WTC11 (cell line): Measurements from ENCODE around the gene FKBP7. TPM values are rescaled to one million over a fixed set of nuclear protein-coding genes. Genes with fewer than 3 reads are reported as not detected.

ENCODE experiments used
- ATAC-seq: fragments of 200-7000 bp; cut with Tn5 transposase; 2 replicates; pipeline ENCODE4 v1.10.0; 2021; ENCODE audit warnings: mild to moderate bottlenecking, moderate library complexity
- CTCF ChIA-PET: fragments of 300-600 bp; sonication (Branson Sonifier 250); formaldehyde crosslinking; loops from one replicate; lab custom pipeline; 2021; ENCODE audit warnings: antibody characterized with exemption; lab: Charles Lee
- POLR2A ChIA-PET: fragments of 350-600 bp; sonication (Branson Sonifier 250); formaldehyde crosslinking; loops from one replicate; lab custom pipeline; 2021; ENCODE audit warnings: antibody characterized with exemption; lab: Charles Lee
- DNase-seq: peaks from one replicate; pipeline ENCODE4 v3.0.0; 2021; ENCODE audit warnings: low spot score
- H3K27ac Mint-ChIP-seq: 2 replicates; pipeline ENCODE4 v1.8.0; 2021; ENCODE audit warnings: mixed read lengths
- H3K27me3 Mint-ChIP-seq: 2 replicates; pipeline ENCODE4 v1.8.0; 2021; ENCODE audit warnings: low read depth, mild to moderate bottlenecking, moderate library complexity, mixed read lengths
- H3K36me3 Mint-ChIP-seq: 2 replicates; pipeline ENCODE4 v1.8.0; 2021; ENCODE audit warnings: mixed read lengths
- H3K4me1 Mint-ChIP-seq: 2 replicates; pipeline ENCODE4 v1.8.0; 2022; ENCODE audit warnings: mixed read lengths
- H3K4me3 Mint-ChIP-seq: 2 replicates; pipeline ENCODE4 v1.8.0; 2021; ENCODE audit warnings: mild to moderate bottlenecking, moderate library complexity, mixed read lengths
- H3K9me3 Mint-ChIP-seq: 2 replicates; pipeline ENCODE4 v1.8.0; 2021; ENCODE audit warnings: mixed read lengths
- CDX4 ChIP-seq: fragments of 250-450 bp; sonication (Bioruptor Pico); IDR thresholded peaks from 2 replicates; pipeline ENCODE4 v1.9.0; 2021; ENCODE audit warnings: moderate library complexity, mild to moderate bottlenecking, inconsistent platforms, borderline replicate concordance
- CTCF ChIP-seq: fragments of 200-600 bp; IDR thresholded peaks from 2 replicates; pipeline ENCODE4 v1.8.0; 2022; ENCODE audit warnings: antibody characterized with exemption
- E2F4 ChIP-seq: sonication (generic); formaldehyde crosslinking; IDR thresholded peaks from 2 replicates; pipeline ENCODE4 v1.8.1; 2022; ENCODE audit warnings: low read depth, mild to moderate bottlenecking, moderate library complexity, missing genetic modification reagents, borderline replicate concordance
- E2F5 ChIP-seq: sonication (generic); formaldehyde crosslinking; IDR thresholded peaks from 2 replicates; pipeline ENCODE4 v1.8.1; 2022; ENCODE audit warnings: mild to moderate bottlenecking, moderate library complexity, missing genetic modification reagents
- ERG ChIP-seq: fragments of 250-450 bp; sonication (Bioruptor Pico); IDR thresholded peaks from 2 replicates; pipeline ENCODE4 v1.8.0; 2021; ENCODE audit warnings: mild to moderate bottlenecking
- ESRRA ChIP-seq: sonication (generic); formaldehyde crosslinking; IDR thresholded peaks from 2 replicates; pipeline ENCODE4 v1.8.1; 2022; ENCODE audit warnings: mild to moderate bottlenecking, missing genetic modification reagents, borderline replicate concordance
- ETV6 ChIP-seq: sonication (generic); formaldehyde crosslinking; IDR thresholded peaks from 2 replicates; pipeline ENCODE4 v1.8.1; 2022; ENCODE audit warnings: mild to moderate bottlenecking, missing genetic modification reagents
- FOXP1 ChIP-seq: sonication (generic); formaldehyde crosslinking; IDR thresholded peaks from 2 replicates; pipeline ENCODE4 v1.8.0; 2022; ENCODE audit warnings: missing genetic modification reagents, mild to moderate bottlenecking, moderate library complexity, borderline replicate concordance
- GABPB1 ChIP-seq: sonication (generic); formaldehyde crosslinking; IDR thresholded peaks from 2 replicates; pipeline ENCODE4 v1.8.1; 2023; ENCODE audit warnings: mild to moderate bottlenecking, missing genetic modification reagents
- IRF2 ChIP-seq: sonication (generic); formaldehyde crosslinking; IDR thresholded peaks from 2 replicates; pipeline ENCODE4 v1.8.0; 2022; ENCODE audit warnings: low read depth, missing genetic modification reagents, borderline replicate concordance
- MXD4 ChIP-seq: fragments of 250-450 bp; sonication (Bioruptor Pico); IDR thresholded peaks from 2 replicates; pipeline ENCODE4 v1.8.0; 2021; ENCODE audit warnings: mild to moderate bottlenecking, moderate library complexity, borderline replicate concordance
- NR3C1 ChIP-seq: sonication (generic); formaldehyde crosslinking; conservative IDR thresholded peaks from 2 replicates; pipeline ENCODE4 v1.8.1; 2023; ENCODE audit warnings: low read depth, mild to moderate bottlenecking, missing genetic modification reagents
- PRRX2 ChIP-seq: fragments of 250-450 bp; sonication (Bioruptor Pico); IDR thresholded peaks from 2 replicates; pipeline ENCODE4 v1.8.0; 2021; ENCODE audit warnings: mild to moderate bottlenecking
- ZBTB43 ChIP-seq: sonication (generic); formaldehyde crosslinking; IDR thresholded peaks from 2 replicates; pipeline ENCODE4 v1.8.1; 2023; ENCODE audit warnings: mild to moderate bottlenecking, missing genetic modification reagents
- ZNF138 ChIP-seq: sonication (generic); formaldehyde crosslinking; conservative IDR thresholded peaks from 2 replicates; pipeline ENCODE4 v1.8.1; 2022; ENCODE audit warnings: mild to moderate bottlenecking, moderate library complexity, missing genetic modification reagents
- ZNF232 ChIP-seq: sonication (generic); formaldehyde crosslinking; IDR thresholded peaks from 2 replicates; pipeline ENCODE4 v1.8.0; 2022; ENCODE audit warnings: mild to moderate bottlenecking, missing genetic modification reagents
- ZNF263 ChIP-seq: sonication (generic); formaldehyde crosslinking; IDR thresholded peaks from 2 replicates; pipeline ENCODE4 v1.8.1; 2022; ENCODE audit warnings: low read depth, mild to moderate bottlenecking, moderate library complexity, missing genetic modification reagents
- ZNF416 ChIP-seq: fragments of 250-450 bp; sonication (Bioruptor Pico); IDR thresholded peaks from 2 replicates; pipeline ENCODE4 v1.9.0; 2021; ENCODE audit warnings: mild to moderate bottlenecking, inconsistent platforms
- total RNA-seq: library from RNA; stranded (reverse); gene quantifications from 3 replicates; pipeline ENCODE4 v1.2.3, GENCODE V29; 2021

The FKBP7 gene
- total RNA-seq, 1 experiment from 2014 or later, result 3.2 TPM

GRCh38 chr2:178469219-178469849, 9.1 kb downstream of the FKBP7 start:
- POLR2A ChIA-PET, result no interaction called here
- Mint-ChIP-seq H3K27ac (no peak overlapping the region), H3K4me3 (no peak overlapping the region), H3K9me3 (no peaks in the 10 kb centered on the region), H3K27me3 (no peaks in the 10 kb centered on the region), H3K36me3 (no peaks in the 10 kb centered on the region; the same call in 1 of the 2 replicates), H3K4me1 (no peaks in the 10 kb centered on the region)
- DNase-seq (no peak), ATAC-seq (no peak)
- no peak for TF ChIP-seq CTCF
- no peak for TF ChIP-seq ZNF232
- no peak for TF ChIP-seq FOXP1 (CRISPR knock-in tag)
- TF ChIP-seq NR3C1 (CRISPR knock-in tag), result no peak
- no peak for TF ChIP-seq ESRRA (CRISPR knock-in tag)
- TF ChIP-seq PRRX2 (CRISPR knock-in tag), result no peak
- CTCF ChIA-PET, result no interaction called here

- ATAC-seq (peak; percentile 51), DNase-seq (no peak)
- TF ChIP-seq CDX4 (no peak), E2F4 (no peak), ZBTB43 (CRISPR knock-in tag) (no peak), GABPB1 (no peak), IRF2 (CRISPR knock-in tag) (no peak), ETV6 (CRISPR knock-in tag) (no peak), ZNF138 (CRISPR knock-in tag) (no peak), ERG (no peak), NR3C1 (CRISPR knock-in tag) (no peak), ZNF263 (CRISPR knock-in tag) (no peak), MXD4 (CRISPR knock-in tag) (no peak), ESRRA (CRISPR knock-in tag) (no peak), ZNF416 (no peak), E2F5 (CRISPR knock-in tag) (no peak)
- Mint-ChIP-seq H3K27me3 (no peaks in the 10 kb centered on the region), H3K4me3 (no peak overlapping the region), H3K36me3 (0 out of 2 replicates have a peak, but pooled peaks cover 1% of the 10 kb centered on the region), H3K4me1 (peaks cover 6% of the 10 kb centered on the region), H3K9me3 (peaks cover 8% of the 10 kb centered on the region), H3K27ac (no peak overlapping the region)
- ChIA-PET POLR2A (no interaction called here), CTCF (interaction anchor here (0.6 kb wide), 1 partner anchor 584 kb away, joined by 4 read pairs; no protein-coding TSS in a partner anchor)
Observed at GRCh38 chr2:178457390-178457886, 21.0 kb downstream of the FKBP7 start.
